H1 (cell line): ENCODE results near the gene CRTC1.

Source experiments
- POLR2A ChIP-seq, 2 experiments: IDR thresholded peaks; 1 replicate in 1 of 2; 2 replicates in 1 of 2; pipeline ENCODE4 v1.6.1; 2011; ENCODE audit warnings: low read depth in 2 of 2, low read length in 2 of 2, mild to moderate bottlenecking in 2 of 2; ENCODE audit errors: control extremely low read depth in 1 of 2
- POLR2AphosphoS5 ChIP-seq: IDR thresholded peaks from 2 replicates; pipeline ENCODE4 v1.6.1; 2011; ENCODE audit warnings: low read depth, low read length

- TF ChIP-seq POLR2AphosphoS5 (no peak), POLR2A (IDR thresholded peaks at IDR 0.05; ENCODE audit: control extremely low read depth in 1 of 2, low read depth in 2 of 2, low read length in 2 of 2) (no peak)
These were observed 109.9 kb downstream of the CRTC1 start for GRCh38 chr19:18793144-18794028.
